GM12864 (cell line): Measurements from ENCODE around the gene SLC2A2.

ENCODE experiments used
- DNase-seq: peaks from one replicate; pipeline ENCODE4 v3.0.0-alpha.2; 2011; ENCODE audit warnings: low read depth
- H3K4me3 ChIP-seq: 2 replicates; pipeline ENCODE4 v1.5.1; 2011; ENCODE audit warnings: mild to moderate bottlenecking, low read depth, low read length, control low read depth
- CTCF ChIP-seq: IDR thresholded peaks from 2 replicates; pipeline ENCODE4 v1.5.1; 2011; ENCODE audit warnings: low read depth, mild to moderate bottlenecking, moderate library complexity, low read length, control low read depth, inconsistent platforms; ENCODE audit errors: missing control alignments

The SLC2A2 gene

GRCh38 chr3:170991664-170992063 is 34.9 kb downstream of the SLC2A2 start:
- H3K4me3 ChIP-seq, result no peak overlapping the region
- TF ChIP-seq CTCF, result no peak
- no peak for DNase-seq

GRCh38 chr3:170989100-170989648 is 37.3 kb downstream of the SLC2A2 start:
- no peak for TF ChIP-seq CTCF
- no peak for DNase-seq
- H3K4me3 ChIP-seq, result no peak overlapping the region

GRCh38 chr3:170988378-170988777 is 38.1 kb downstream of the SLC2A2 start:
- DNase-seq, result no peak
- no peak overlapping the region for H3K4me3 ChIP-seq
- TF ChIP-seq CTCF, result no peak

- no peak for DNase-seq
These were observed 41.2 kb downstream of the SLC2A2 start for GRCh38 chr3:170985304-170985703.

GRCh38 chr3:170982733-170983132 is 43.8 kb downstream of the SLC2A2 start:
- H3K4me3 ChIP-seq, result no peak overlapping the region
- no peak for TF ChIP-seq CTCF
- no peak for DNase-seq

More at GRCh38 chr3:170985304-170985703, 41.2 kb downstream of the SLC2A2 start:
- no peak for TF ChIP-seq CTCF
- no peak overlapping the region for H3K4me3 ChIP-seq

- no peak overlapping the region for H3K4me3 ChIP-seq
- no peak for TF ChIP-seq CTCF
- no peak for DNase-seq
These were observed 46.1 kb downstream of the SLC2A2 start for GRCh38 chr3:170980399-170980798.
